HEK293T (cell line): Measurements from ENCODE around the gene TPD52L2.

Experiments used
- CTCF ChIA-PET: fragments of 350-600 bp; formaldehyde crosslinking; extraction: SDS; loops from one replicate; lab custom pipeline; 2021; ENCODE audit warnings: antibody characterized with exemption, inconsistent platforms; lab: Yijun Ruan, JAX
- POLR2A ChIA-PET: fragments of 350-600 bp; formaldehyde crosslinking; extraction: SDS; loops from one replicate; lab custom pipeline; 2020; ENCODE audit warnings: antibody characterized with exemption, inconsistent platforms; lab: Yijun Ruan, JAX
- DNase-seq: peaks from one replicate; pipeline ENCODE4 v3.0.0; 2012; ENCODE audit warnings: mixed read lengths; ENCODE audit errors: extremely low spot score
- ARNT ChIP-seq: fragments of 450-650 bp; IDR thresholded peaks from 2 replicates; pipeline ENCODE4 v1.6.1; 2017; ENCODE audit warnings: mild to moderate bottlenecking
- BHLHE40 ChIP-seq: fragments of 450-650 bp; IDR thresholded peaks from 2 replicates; pipeline ENCODE4 v1.6.1; 2016; ENCODE audit warnings: mild to moderate bottlenecking, moderate library complexity, borderline replicate concordance
- CTBP1 ChIP-seq: fragments of 450-650 bp; IDR thresholded peaks from 2 replicates; pipeline ENCODE4 v1.6.1; 2016; ENCODE audit warnings: borderline replicate concordance
- ELF4 ChIP-seq: fragments of 450-650 bp; IDR thresholded peaks from 2 replicates; pipeline ENCODE4 v1.6.1; 2017; ENCODE audit warnings: antibody characterized with exemption
- FOXA1 ChIP-seq: fragments of 450-650 bp; IDR thresholded peaks from 2 replicates; pipeline ENCODE4 v1.6.1; 2016; ENCODE audit warnings: mild to moderate bottlenecking
- FOXK2 ChIP-seq: fragments of 450-650 bp; IDR thresholded peaks from 2 replicates; pipeline ENCODE4 v1.6.1; 2016; ENCODE audit warnings: mild to moderate bottlenecking
- FOXM1 ChIP-seq: fragments of 450-650 bp; IDR thresholded peaks from 2 replicates; pipeline ENCODE4 v1.6.1; 2017; ENCODE audit warnings: mild to moderate bottlenecking, borderline replicate concordance
- HDGF ChIP-seq: fragments of 450-650 bp; IDR thresholded peaks from 2 replicates; pipeline ENCODE4 v1.6.1; 2017; ENCODE audit warnings: antibody characterized with exemption, borderline replicate concordance
- L3MBTL2 ChIP-seq: fragments of 450-650 bp; conservative IDR thresholded peaks from 2 replicates; pipeline ENCODE4 v1.6.1; 2016; ENCODE audit warnings: mild to moderate bottlenecking
- LEF1 ChIP-seq: fragments of 450-650 bp; IDR thresholded peaks from 2 replicates; pipeline ENCODE4 v1.6.1; 2017; ENCODE audit warnings: mild to moderate bottlenecking, borderline replicate concordance
- NFRKB ChIP-seq: fragments of 450-650 bp; IDR thresholded peaks from 2 replicates; pipeline ENCODE4 v1.6.1; 2016; ENCODE audit warnings: mild to moderate bottlenecking, moderate library complexity
- SP1 ChIP-seq: fragments of 450-650 bp; IDR thresholded peaks from 2 replicates; pipeline ENCODE4 v1.6.1; 2017
- SUZ12 ChIP-seq: fragments of 450-650 bp; IDR thresholded peaks from 2 replicates; pipeline ENCODE4 v1.6.1; 2016; ENCODE audit warnings: mild to moderate bottlenecking
- TARDBP ChIP-seq: fragments of 450-650 bp; IDR thresholded peaks from 2 replicates; pipeline ENCODE4 v1.6.1; 2016
- ZNF384 ChIP-seq: fragments of 450-650 bp; IDR thresholded peaks from 2 replicates; pipeline ENCODE4 v1.6.1; 2016
- TF ChIP-seq, protein P1 (sequence below): fragments of 450-650 bp; IDR thresholded peaks from 2 replicates; pipeline ENCODE4 v1.6.1; 2016

The TPD52L2 gene

DNA sequence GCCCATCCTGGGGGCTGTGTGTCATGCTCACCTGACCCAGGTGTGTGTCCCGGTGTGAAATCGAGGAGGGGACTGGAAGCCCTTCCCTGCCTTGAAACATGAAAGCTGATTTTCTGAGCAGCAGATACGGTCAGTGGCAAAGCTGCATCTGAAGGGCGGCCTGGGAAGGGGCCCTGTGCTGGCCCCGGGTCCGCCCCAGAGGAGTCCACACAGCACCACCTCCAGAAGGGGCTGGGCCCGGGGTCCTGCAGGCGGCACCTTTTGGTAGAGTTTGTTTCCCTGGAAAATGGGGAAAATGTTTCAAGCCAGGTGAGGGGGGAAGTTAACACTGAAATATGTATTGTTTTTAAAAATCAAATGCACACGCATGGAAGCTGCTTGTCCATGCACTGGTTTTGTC, 70.4 kb downstream of the TPD52L2 start:
- POLR2A ChIA-PET, result no interaction called here
- no peak for DNase-seq
- no peak for TF ChIP-seq HDGF
- TF ChIP-seq SUZ12, result no peak
- no peak for TF ChIP-seq ZNF384
- TF ChIP-seq TARDBP, result no peak
- no peak for TF ChIP-seq L3MBTL2
- TF ChIP-seq ARNT, result no peak
- no peak for TF ChIP-seq LEF1
- TF ChIP-seq CTBP1, result no peak
- no peak for TF ChIP-seq BHLHE40
- CTCF ChIA-PET, result interaction anchor here (1.0 kb wide), 1 partner anchor 9 kb away, joined by 3 read pairs; no protein-coding TSS in a partner anchor

DNA sequence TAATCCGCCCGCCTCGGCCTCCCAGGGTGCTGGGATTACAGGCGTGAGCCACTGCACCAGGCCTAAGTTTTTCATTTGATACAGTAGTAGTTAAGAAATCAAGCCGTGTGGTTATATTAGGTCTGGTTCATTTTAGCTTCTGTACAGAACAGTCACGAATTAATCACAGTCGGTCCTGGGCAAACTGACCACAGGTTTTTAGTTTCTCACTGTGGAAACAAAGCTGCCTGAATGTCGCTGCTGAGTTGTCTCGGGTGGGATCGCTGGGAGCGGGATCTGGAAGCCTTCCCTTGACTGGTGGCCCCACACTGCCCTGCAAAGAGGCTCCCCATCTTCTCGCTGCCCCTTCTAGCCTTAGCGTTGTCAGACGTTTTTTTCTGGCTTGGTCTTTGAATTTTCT, 72.5 kb downstream of the TPD52L2 start:
- POLR2A ChIA-PET, result no interaction called here
- no peak for DNase-seq
- TF ChIP-seq, protein P1, sequence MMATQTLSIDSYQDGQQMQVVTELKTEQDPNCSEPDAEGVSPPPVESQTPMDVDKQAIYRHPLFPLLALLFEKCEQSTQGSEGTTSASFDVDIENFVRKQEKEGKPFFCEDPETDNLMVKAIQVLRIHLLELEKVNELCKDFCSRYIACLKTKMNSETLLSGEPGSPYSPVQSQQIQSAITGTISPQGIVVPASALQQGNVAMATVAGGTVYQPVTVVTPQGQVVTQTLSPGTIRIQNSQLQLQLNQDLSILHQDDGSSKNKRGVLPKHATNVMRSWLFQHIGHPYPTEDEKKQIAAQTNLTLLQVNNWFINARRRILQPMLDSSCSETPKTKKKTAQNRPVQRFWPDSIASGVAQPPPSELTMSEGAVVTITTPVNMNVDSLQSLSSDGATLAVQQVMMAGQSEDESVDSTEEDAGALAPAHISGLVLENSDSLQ, result no peak
- TF ChIP-seq FOXK2 (no peak), TARDBP (no peak), CTBP1 (no peak), L3MBTL2 (no peak), LEF1 (no peak), ELF4 (no peak), SUZ12 (no peak), ZNF384 (no peak), FOXM1 (no peak), NFRKB (no peak), BHLHE40 (no peak), SP1 (no peak), FOXA1 (no peak), HDGF (no peak), ARNT (no peak)
- CTCF ChIA-PET, result no interaction called here

DNA sequence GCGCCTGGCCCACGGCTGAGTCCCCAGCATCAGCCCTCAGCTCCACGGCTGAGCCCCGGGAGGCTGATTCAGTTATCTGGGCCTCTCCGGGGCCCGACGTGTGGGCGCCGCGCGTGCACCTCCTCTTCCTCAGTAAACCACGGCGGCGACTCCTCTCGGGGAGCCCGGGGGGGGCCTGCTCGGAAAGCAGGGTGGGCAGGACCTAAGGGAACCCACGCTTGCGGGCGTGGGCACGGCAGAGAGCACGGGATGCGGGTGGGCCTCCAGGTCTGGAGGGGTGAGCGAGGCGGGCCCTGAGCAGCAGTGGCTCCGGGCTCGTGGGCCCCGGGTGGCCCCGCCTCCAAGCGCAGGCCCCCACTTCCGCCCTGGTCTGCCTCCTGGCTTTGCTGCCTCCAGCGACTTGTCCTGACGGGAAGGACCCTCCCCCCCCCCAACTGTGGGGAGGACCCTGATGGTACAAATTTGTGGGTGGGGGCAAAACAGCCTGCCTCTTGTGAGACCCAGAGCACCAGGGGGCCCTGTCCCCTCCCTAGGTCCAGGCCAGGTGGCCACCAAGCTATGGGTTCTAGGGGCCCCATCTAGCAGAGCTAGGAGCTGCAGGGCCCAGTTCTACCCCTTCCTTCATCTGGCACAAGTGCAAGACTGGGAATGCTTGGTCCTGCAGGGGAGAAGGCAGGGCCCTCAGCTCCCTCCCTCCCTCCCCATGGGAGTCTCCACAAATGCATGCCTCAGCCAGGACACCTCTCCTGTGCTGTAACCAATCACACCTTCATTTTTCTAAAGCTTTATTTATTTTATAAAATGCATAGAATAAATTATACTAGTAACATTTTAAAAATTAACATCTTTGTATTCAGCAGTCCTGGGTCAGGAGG, 74.2 kb downstream of the TPD52L2 start:
- POLR2A ChIA-PET, result no interaction called here
- CTCF ChIA-PET, result no interaction called here
- TF ChIP-seq, protein P1, result no peak
- no peak for TF ChIP-seq BHLHE40
- no peak for TF ChIP-seq NFRKB
- TF ChIP-seq LEF1, result no peak
- TF ChIP-seq ARNT, result no peak
- TF ChIP-seq CTBP1, result no peak
- DNase-seq, result no peak

DNA sequence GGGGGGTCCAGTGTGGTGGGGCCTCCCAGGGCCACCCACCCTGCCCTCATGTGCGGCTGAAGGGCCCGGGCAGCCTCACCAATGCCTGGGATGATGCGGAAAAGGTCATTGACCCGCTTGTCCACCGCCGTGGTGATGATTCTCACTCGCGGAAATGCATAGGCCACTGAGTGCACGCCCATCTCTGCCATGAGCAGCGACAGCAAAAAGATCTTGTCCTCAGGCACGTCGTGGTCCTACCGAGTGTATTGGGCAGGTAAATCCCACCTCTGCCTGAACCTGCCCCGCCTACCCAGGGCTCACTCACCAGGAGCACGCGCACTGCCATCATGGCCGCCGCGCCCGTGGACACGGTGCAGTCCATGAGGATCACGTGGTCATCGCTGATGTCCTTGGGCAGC, 75.0 kb downstream of the TPD52L2 start:
- TF ChIP-seq BHLHE40 (no peak), FOXA1 (no peak), ZNF384 (no peak), L3MBTL2 (no peak), ELF4 (no peak), HDGF (no peak), SUZ12 (no peak), CTBP1 (no peak), ARNT (no peak), FOXM1 (no peak), TARDBP (no peak), SP1 (no peak)
- TF ChIP-seq, protein P1, result no peak
- CTCF ChIA-PET, result no interaction called here
- no peak for DNase-seq
- POLR2A ChIA-PET, result no interaction called here

DNA sequence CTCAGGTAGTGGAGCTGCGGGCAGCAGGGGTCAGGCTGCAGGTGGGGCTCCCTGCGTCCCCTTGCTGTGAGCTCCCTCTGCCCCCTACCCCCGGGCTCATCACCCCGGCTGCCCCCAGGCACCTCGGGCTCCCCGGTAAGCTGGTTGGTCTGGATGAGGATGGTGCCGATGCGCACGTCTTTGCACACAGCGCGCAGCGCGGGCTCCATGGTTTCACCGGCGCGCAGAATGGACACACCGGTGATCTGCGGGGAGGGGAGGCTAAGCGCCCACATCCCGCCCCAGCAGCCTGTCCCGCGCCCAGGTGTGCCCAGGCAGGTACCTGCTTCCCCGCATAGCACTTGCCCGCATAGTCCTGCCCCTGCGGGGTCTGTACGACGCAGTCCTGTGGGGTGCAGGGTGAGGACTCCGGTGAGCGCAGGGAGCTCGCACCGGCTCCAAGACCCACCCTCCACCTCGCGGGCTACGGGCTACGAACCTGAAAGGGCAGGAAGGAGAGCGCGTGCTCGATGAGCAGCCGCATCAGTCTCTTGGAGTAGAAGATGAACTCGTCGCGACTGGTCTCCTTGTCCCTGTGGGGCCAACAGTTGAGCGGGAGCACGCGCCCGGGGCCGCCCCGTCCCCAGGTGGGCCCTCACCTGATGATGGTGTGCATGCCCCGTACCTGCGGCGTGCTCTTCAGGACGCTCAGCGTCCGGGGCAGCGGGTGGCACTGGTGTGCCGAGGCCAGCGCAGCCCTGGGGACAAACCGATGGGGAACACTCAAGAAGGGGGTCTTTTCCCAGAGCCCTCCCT, 75.6 kb downstream of the TPD52L2 start:
- ChIA-PET CTCF (no interaction called here), POLR2A (no interaction called here)
- DNase-seq, result no peak
- TF ChIP-seq BHLHE40, result no peak
